ENCODE data around the gene TMEM72.

- TF ChIP-seq, protein P1, sequence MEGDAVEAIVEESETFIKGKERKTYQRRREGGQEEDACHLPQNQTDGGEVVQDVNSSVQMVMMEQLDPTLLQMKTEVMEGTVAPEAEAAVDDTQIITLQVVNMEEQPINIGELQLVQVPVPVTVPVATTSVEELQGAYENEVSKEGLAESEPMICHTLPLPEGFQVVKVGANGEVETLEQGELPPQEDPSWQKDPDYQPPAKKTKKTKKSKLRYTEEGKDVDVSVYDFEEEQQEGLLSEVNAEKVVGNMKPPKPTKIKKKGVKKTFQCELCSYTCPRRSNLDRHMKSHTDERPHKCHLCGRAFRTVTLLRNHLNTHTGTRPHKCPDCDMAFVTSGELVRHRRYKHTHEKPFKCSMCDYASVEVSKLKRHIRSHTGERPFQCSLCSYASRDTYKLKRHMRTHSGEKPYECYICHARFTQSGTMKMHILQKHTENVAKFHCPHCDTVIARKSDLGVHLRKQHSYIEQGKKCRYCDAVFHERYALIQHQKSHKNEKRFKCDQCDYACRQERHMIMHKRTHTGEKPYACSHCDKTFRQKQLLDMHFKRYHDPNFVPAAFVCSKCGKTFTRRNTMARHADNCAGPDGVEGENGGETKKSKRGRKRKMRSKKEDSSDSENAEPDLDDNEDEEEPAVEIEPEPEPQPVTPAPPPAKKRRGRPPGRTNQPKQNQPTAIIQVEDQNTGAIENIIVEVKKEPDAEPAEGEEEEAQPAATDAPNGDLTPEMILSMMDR (IDR thresholded peaks at IDR 0.05; ENCODE audit: low read depth, low read length, missing input control) = no peak
- TF ChIP-seq YY1 (IDR thresholded peaks at IDR 0.05) (no peak), MAX (IDR thresholded peaks at IDR 0.05) (no peak), GABPA (IDR thresholded peaks at IDR 0.05 in 1 of 2, conservative IDR thresholded peaks at IDR 0.05 in 1 of 2) (no peak), TAF1 (conservative IDR thresholded peaks at IDR 0.05) (no peak), RAD21 (IDR thresholded peaks at IDR 0.05) (no peak), FOXA2 (IDR thresholded peaks at IDR 0.05) (no peak), SP1 (IDR thresholded peaks at IDR 0.05) (no peak), HNF4A (conservative IDR thresholded peaks at IDR 0.05) (no peak), FOXA1 (IDR thresholded peaks at IDR 0.05) (no peak), EGR1 (IDR thresholded peaks at IDR 0.05; ENCODE audit: low read depth in 2 of 2) (no peak)
- TF ChIP-seq, protein P2, sequence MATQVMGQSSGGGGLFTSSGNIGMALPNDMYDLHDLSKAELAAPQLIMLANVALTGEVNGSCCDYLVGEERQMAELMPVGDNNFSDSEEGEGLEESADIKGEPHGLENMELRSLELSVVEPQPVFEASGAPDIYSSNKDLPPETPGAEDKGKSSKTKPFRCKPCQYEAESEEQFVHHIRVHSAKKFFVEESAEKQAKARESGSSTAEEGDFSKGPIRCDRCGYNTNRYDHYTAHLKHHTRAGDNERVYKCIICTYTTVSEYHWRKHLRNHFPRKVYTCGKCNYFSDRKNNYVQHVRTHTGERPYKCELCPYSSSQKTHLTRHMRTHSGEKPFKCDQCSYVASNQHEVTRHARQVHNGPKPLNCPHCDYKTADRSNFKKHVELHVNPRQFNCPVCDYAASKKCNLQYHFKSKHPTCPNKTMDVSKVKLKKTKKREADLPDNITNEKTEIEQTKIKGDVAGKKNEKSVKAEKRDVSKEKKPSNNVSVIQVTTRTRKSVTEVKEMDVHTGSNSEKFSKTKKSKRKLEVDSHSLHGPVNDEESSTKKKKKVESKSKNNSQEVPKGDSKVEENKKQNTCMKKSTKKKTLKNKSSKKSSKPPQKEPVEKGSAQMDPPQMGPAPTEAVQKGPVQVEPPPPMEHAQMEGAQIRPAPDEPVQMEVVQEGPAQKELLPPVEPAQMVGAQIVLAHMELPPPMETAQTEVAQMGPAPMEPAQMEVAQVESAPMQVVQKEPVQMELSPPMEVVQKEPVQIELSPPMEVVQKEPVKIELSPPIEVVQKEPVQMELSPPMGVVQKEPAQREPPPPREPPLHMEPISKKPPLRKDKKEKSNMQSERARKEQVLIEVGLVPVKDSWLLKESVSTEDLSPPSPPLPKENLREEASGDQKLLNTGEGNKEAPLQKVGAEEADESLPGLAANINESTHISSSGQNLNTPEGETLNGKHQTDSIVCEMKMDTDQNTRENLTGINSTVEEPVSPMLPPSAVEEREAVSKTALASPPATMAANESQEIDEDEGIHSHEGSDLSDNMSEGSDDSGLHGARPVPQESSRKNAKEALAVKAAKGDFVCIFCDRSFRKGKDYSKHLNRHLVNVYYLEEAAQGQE (IDR thresholded peaks at IDR 0.05) = no peak
Measured at GRCh38 chr10:44956717-44957706, 45.9 kb downstream of the TMEM72 start.
